Chondrocyte (in vitro differentiated cells): ENCODE measurements around the gene LCN12. TPM values are rescaled to one million over a fixed set of nuclear protein-coding genes. Genes with fewer than 3 reads are reported as not detected.

Source experiments
- DNase-seq: peaks from one replicate; pipeline ENCODE4 v3.0.0; 2021; ENCODE audit warnings: mixed read lengths, low spot score
- H3K27ac Mint-ChIP-seq: one replicate; pipeline ENCODE4 v1.8.0; 2021; ENCODE audit warnings: mild to moderate bottlenecking, moderate library complexity, mixed read lengths; ENCODE audit not compliant: unreplicated experiment
- H3K27me3 Mint-ChIP-seq: 2 replicates; pipeline ENCODE4 v1.8.0; 2021; ENCODE audit warnings: low read depth, mixed read lengths
- H3K36me3 Mint-ChIP-seq: 2 replicates; pipeline ENCODE4 v1.8.0; 2021; ENCODE audit warnings: low read depth, mixed read lengths
- H3K4me1 Mint-ChIP-seq: 2 replicates; pipeline ENCODE4 v1.8.0; 2021; ENCODE audit warnings: low read depth, mild to moderate bottlenecking, mixed read lengths
- H3K4me3 Mint-ChIP-seq: one replicate; pipeline ENCODE4 v1.8.0; 2021; ENCODE audit warnings: mild to moderate bottlenecking, moderate library complexity, mixed read lengths; ENCODE audit not compliant: unreplicated experiment
- H3K9me3 Mint-ChIP-seq: 2 replicates; pipeline ENCODE4 v1.8.0; 2021; ENCODE audit warnings: low read depth, mixed read lengths
- CTCF ChIP-seq: fragments of 200-600 bp; sonication (generic); IDR thresholded peaks from 2 replicates; pipeline ENCODE4 v1.5.0; 2021; ENCODE audit warnings: antibody characterized with exemption, mild to moderate bottlenecking, moderate library complexity
- total RNA-seq: library from RNA; stranded (reverse); gene quantifications from 3 replicates; pipeline ENCODE4 v1.2.1, GENCODE V29; 2021

Gene LCN12
- total RNA-seq, 1 donor from 2014 or later = 0.60 TPM

GRCh38 chr9:136960212-136960937, 8.3 kb downstream of the LCN12 start:
- no peak for TF ChIP-seq CTCF
- no peaks in the 10 kb centered on the region for H3K4me1 Mint-ChIP-seq
- peaks cover 3% of the 10 kb centered on the region for H3K9me3 Mint-ChIP-seq
- no peaks in the 10 kb centered on the region for H3K36me3 Mint-ChIP-seq
- no peak overlapping the region for H3K4me3 Mint-ChIP-seq
- DNase-seq = no peak
- no peak overlapping the region for H3K27ac Mint-ChIP-seq
- no peaks in the 10 kb centered on the region for H3K27me3 Mint-ChIP-seq

- no peak for TF ChIP-seq CTCF
- H3K4me1 Mint-ChIP-seq = no peaks in the 10 kb centered on the region
- H3K9me3 Mint-ChIP-seq = peaks cover 3% of the 10 kb centered on the region
- no peaks in the 10 kb centered on the region for H3K36me3 Mint-ChIP-seq
- no peak overlapping the region for H3K27ac Mint-ChIP-seq
- DNase-seq = no peak
- peaks cover 2% of the 10 kb centered on the region for H3K27me3 Mint-ChIP-seq
- no peak overlapping the region for H3K4me3 Mint-ChIP-seq
These were observed 8.8 kb downstream of the LCN12 start for GRCh38 chr9:136960938-136961275.

GRCh38 chr9:136961279-136962065, 9.4 kb downstream of the LCN12 start:
- Mint-ChIP-seq H3K27me3 (peaks cover 3% of the 10 kb centered on the region), H3K36me3 (no peaks in the 10 kb centered on the region), H3K27ac (no peak overlapping the region), H3K4me1 (peaks cover 4% of the 10 kb centered on the region), H3K9me3 (peaks cover 3% of the 10 kb centered on the region), H3K4me3 (no peak overlapping the region)
- no peak for TF ChIP-seq CTCF
- DNase-seq = no peak

GRCh38 chr9:136962163-136962562, 10.1 kb downstream of the LCN12 start:
- no peak overlapping the region for H3K27ac Mint-ChIP-seq
- no peak overlapping the region for H3K4me3 Mint-ChIP-seq
- DNase-seq = no peak
- H3K27me3 Mint-ChIP-seq = peaks cover 3% of the 10 kb centered on the region
- no peak for TF ChIP-seq CTCF
- no peaks in the 10 kb centered on the region for H3K36me3 Mint-ChIP-seq
- peaks cover 4% of the 10 kb centered on the region for H3K4me1 Mint-ChIP-seq
- no peaks in the 10 kb centered on the region for H3K9me3 Mint-ChIP-seq

DNA sequence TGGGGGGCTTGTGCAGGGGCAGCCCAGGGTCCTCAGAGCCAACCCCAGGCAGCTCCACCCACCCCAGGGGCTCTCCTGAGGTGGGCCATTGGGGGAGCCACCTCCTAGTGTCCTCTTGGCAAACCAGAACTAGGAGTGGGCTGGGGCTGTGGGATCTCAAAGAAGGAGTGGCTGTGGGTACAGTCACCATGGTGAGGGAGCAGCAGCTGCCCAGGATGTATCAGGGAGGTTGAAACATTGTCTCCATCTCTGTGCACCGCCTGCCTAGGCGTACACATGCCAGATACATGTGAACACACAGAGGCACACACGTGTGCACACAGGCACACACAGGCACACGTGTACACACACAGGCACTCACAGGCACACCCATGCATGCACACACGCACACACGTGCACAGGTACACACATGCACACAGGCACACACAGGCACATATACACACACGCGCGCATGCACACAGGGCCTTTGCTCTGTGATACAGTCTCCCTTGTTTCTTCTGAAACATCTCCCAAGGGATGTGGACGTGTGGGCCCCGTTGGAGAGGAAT, 10.7 kb downstream of the LCN12 start:
- Mint-ChIP-seq H3K4me3 (no peak overlapping the region), H3K27ac (no peak overlapping the region), H3K27me3 (peaks cover 3% of the 10 kb centered on the region), H3K36me3 (no peaks in the 10 kb centered on the region), H3K9me3 (no peaks in the 10 kb centered on the region), H3K4me1 (peaks cover 4% of the 10 kb centered on the region)
- no peak for DNase-seq
- no peak for TF ChIP-seq CTCF
